GM11168 (cell line): Measurements from ENCODE around the gene PRKCE.

Experiments used
- in situ Hi-C: fragments of 300-500 bp; cut with MboI; formaldehyde crosslinking; loops from one replicate; pipeline ENCODE4 v1.12.0; 2022; ENCODE audit warnings: low sequenced_read_pairs; ENCODE audit not compliant: unreplicated experiment

PRKCE gene

GRCh38 chr2:46134531-46135227, 483.2 kb downstream of the PRKCE start:
- in situ Hi-C loops: no loop called here

GRCh38 chr2:46135228-46135855, 483.9 kb downstream of the PRKCE start:
- in situ Hi-C loops: no loop called here

- in situ Hi-C loops: no loop called here
These were observed 484.5 kb downstream of the PRKCE start for GRCh38 chr2:46135958-46136357.

GRCh38 chr2:46136481-46136880, 485.0 kb downstream of the PRKCE start:
- in situ Hi-C loops: no loop called here

- in situ Hi-C loops: no loop called here
These were observed 485.5 kb downstream of the PRKCE start for GRCh38 chr2:46136953-46137352.

- in situ Hi-C loops: no loop called here
These were observed 491.3 kb downstream of the PRKCE start for GRCh38 chr2:46142546-46143428.

GRCh38 chr2:46143429-46144132, 492.1 kb downstream of the PRKCE start:
- in situ Hi-C loops: no loop called here

- in situ Hi-C loops: no loop called here
These were observed 492.8 kb downstream of the PRKCE start for GRCh38 chr2:46144133-46144800.

GRCh38 chr2:46145017-46145416, 493.5 kb downstream of the PRKCE start:
- in situ Hi-C loops: no loop called here

GRCh38 chr2:46145840-46146239, 494.4 kb downstream of the PRKCE start:
- in situ Hi-C loops: no loop called here

- in situ Hi-C loops: no loop called here
These were observed 495.5 kb downstream of the PRKCE start for GRCh38 chr2:46146866-46147502.

GRCh38 chr2:46147626-46148368, 496.3 kb downstream of the PRKCE start:
- in situ Hi-C loops: no loop called here

GRCh38 chr2:46148369-46148736, 496.9 kb downstream of the PRKCE start:
- in situ Hi-C loops: no loop called here

- in situ Hi-C loops: no loop called here
These were observed 499.0 kb downstream of the PRKCE start for GRCh38 chr2:46150445-46150955.

GRCh38 chr2:46151577-46151976, 500.1 kb downstream of the PRKCE start:
- in situ Hi-C loops: no loop called here

GRCh38 chr2:46153996-46154753, 502.7 kb downstream of the PRKCE start:
- in situ Hi-C loops: no loop called here

- in situ Hi-C loops: no loop called here
These were observed 505.8 kb downstream of the PRKCE start for GRCh38 chr2:46157072-46157965.
